RCC 7860 (cell line): ENCODE results near the gene CARMIL1.

ENCODE experiments used
- DNase-seq: peaks from one replicate; pipeline ENCODE4 v3.0.0-alpha.2; 2015; ENCODE audit warnings: low spot score
- FAIRE-seq: peaks from 2 replicates; lab custom pipeline; 2012; peaks lifted over from hg19 to GRCh38; lab: Jason Lieb, UNC

Gene CARMIL1

GRCh38 chr6:25599516-25600085 lies 320.4 kb downstream of the CARMIL1 start:
- no peak for DNase-seq
- no peak for FAIRE-seq

DNA sequence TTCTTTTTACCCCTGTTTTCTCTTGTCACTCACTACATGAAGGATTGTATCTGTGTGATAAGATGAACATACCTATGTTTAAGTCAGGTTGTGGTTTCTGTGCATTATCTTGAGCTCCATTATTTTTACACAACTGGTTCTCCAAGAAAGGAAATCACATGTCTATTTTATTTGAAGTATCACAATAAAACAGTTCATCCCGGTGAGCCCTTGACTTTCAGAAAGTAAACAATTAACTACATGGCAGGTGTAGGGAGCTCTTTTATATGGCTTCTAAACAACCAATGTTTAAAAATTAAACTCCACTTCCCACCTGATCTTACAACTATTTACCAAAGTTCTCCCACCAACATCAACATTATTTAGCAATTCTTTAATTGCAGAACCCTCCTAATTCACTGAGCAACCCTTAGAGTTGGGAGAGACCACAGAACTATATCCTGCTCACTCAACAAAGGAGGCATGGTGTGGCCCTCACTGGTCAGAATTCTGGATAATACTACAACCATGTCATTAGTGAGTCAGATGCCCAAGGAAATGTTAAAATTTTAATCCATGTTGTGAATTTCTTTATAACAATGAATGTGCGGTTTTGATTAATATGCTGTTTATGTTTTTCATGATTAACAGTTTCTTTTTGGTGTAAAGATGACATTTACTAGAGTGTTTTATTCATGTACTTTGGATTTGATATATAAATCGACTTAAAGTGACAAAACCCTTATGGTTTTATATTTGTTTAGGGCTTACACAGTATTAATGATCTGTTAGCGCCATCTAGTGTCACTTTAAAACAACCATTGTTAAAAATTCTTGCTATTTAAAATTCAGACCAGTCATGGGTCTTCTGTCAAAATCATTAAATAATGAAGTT lies 322.9 kb downstream of the CARMIL1 start:
- DNase-seq (peak; percentile 23), FAIRE-seq (peak; percentile 86)

GRCh38 chr6:25602674-25602982 lies 323.5 kb downstream of the CARMIL1 start:
- FAIRE-seq = no peak

DNA sequence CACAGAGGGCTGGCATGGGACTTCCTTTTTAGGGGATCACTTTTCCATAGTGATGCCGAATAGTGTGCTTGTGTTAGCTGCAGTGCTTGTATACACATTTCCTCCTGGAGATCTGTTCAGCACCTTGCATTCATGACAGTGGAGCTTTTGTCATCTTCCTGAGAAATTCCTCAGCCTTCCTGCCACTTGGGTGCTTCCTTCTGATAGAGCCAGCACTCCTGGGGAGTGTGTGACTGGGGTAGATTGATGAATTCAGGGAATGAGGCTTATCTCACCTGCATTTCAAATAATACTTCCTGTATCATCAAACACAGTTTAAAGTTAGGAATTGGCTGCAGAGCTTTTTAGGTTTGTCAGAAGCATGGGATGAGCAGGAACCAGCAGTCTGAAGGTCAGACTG lies 324.1 kb downstream of the CARMIL1 start:
- DNase-seq (no peak), FAIRE-seq (no peak)

More at GRCh38 chr6:25602674-25602982, 323.5 kb downstream of the CARMIL1 start:
- DNase-seq = no peak

GRCh38 chr6:25606151-25606550 lies 327.0 kb downstream of the CARMIL1 start:
- FAIRE-seq = no peak

GRCh38 chr6:25608558-25609174 lies 329.5 kb downstream of the CARMIL1 start:
- FAIRE-seq (no peak), DNase-seq (no peak)

More at GRCh38 chr6:25606151-25606550, 327.0 kb downstream of the CARMIL1 start:
- no peak for DNase-seq

DNA sequence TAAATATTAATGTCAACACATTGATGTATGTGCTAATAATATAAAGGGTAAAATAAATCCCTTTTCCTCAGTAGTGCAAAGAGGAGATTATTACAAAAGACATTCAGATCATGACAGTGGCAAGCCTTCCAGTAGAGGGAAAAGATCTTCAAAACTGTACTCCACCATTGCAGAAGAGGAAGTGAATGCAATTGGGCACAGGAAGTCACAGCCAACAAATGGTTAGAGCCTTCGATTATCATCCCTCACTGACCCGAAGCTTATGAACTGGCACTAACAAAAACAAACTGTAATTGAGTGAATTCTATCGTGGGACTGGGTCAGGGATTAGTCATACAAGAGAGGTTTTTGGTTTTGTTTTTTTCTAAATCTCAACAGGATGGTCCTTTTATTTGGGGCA lies 333.5 kb downstream of the CARMIL1 start:
- FAIRE-seq (no peak), DNase-seq (no peak)

GRCh38 chr6:25613415-25613814 lies 334.2 kb downstream of the CARMIL1 start:
- no peak for DNase-seq
- FAIRE-seq = no peak

DNA sequence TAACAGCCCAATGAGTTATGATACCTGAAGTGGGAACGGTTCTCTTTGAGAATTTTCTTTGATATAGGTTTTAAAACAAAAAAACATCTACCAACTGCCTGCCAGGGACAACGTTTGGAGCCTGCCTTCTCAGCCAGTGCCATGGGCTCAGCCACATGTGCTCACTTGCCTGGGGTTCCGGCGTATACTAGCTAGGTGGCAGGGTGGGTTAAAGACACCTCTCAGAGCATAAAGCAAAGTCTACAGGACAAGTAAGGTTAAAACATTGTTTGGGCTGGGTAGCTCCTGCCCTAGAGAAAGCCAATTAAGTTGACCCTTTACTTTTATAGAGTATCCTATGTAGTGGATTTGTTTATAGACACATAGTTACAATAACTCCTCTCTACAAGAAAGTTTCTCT lies 334.9 kb downstream of the CARMIL1 start:
- no peak for FAIRE-seq
- no peak for DNase-seq

GRCh38 chr6:25615471-25615870 lies 336.3 kb downstream of the CARMIL1 start:
- FAIRE-seq (no peak), DNase-seq (no peak)

DNA sequence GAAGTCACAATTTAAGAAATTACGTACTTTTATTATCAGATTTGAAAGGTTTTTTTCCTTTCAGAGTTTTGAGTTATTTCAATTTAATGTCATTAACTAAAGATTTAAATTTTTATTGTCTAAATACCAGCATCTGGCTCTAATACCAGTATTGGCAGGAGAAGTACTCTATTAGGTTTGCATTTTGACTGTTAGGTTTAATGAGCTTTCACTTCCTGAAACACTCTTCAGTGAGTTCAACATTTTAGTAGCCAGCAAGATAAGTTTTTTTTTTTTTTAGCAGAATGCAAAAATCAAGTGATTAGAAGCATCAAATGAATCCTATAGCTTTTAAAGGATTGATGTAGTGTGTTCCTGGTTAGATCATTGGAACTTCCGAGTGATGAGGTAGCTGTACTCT lies 338.8 kb downstream of the CARMIL1 start:
- FAIRE-seq (no peak), DNase-seq (no peak)

- FAIRE-seq = no peak
- no peak for DNase-seq
These were observed 340.0 kb downstream of the CARMIL1 start for GRCh38 chr6:25619217-25619616.

GRCh38 chr6:25620391-25620790 lies 341.2 kb downstream of the CARMIL1 start:
- no peak for FAIRE-seq
- no peak for DNase-seq

GRCh38 chr6:25623065-25623464 lies 343.9 kb downstream of the CARMIL1 start:
- DNase-seq (no peak), FAIRE-seq (no peak)

- FAIRE-seq (no peak), DNase-seq (no peak)
These were observed 344.7 kb downstream of the CARMIL1 start for GRCh38 chr6:25623879-25624278.

- no peak for FAIRE-seq
- no peak for DNase-seq
These were observed 347.8 kb downstream of the CARMIL1 start for GRCh38 chr6:25627001-25627400.

DNA sequence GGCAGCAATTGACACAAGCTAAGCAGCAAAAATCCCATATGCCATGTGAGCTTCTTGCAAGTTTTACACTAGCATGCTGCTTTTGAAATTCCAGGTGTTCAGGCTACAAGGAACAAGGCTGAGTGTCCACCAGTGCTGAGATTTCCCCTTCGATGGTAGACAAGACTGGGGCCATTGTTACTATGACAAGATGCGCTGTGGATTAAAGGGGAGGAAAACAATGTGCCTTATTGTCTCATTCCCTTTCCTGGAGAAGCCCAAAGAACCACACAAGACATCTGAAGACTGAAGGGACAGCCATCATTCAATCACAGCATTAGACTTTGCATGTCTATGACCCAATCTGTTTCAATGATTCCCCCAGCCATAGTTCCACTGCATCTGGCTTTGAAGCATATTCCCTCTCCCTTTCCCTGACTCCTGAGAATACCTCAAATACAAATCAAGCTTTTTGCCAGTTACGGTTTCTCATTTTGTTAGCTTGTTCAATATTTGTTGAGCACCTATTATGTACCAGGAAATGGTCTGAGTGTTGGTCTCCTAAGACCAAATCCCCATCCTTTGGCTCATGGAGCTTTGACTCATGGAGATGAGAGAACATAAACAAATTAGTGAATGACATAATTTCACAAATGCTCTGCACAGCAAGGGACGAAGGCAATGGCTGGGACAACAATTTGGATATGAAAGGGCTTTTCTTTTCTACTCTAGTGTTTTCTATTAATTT lies 349.5 kb downstream of the CARMIL1 start:
- no peak for DNase-seq
- FAIRE-seq = no peak

GRCh38 chr6:25629198-25629576 lies 350.0 kb downstream of the CARMIL1 start:
- FAIRE-seq (no peak), DNase-seq (no peak)

DNA sequence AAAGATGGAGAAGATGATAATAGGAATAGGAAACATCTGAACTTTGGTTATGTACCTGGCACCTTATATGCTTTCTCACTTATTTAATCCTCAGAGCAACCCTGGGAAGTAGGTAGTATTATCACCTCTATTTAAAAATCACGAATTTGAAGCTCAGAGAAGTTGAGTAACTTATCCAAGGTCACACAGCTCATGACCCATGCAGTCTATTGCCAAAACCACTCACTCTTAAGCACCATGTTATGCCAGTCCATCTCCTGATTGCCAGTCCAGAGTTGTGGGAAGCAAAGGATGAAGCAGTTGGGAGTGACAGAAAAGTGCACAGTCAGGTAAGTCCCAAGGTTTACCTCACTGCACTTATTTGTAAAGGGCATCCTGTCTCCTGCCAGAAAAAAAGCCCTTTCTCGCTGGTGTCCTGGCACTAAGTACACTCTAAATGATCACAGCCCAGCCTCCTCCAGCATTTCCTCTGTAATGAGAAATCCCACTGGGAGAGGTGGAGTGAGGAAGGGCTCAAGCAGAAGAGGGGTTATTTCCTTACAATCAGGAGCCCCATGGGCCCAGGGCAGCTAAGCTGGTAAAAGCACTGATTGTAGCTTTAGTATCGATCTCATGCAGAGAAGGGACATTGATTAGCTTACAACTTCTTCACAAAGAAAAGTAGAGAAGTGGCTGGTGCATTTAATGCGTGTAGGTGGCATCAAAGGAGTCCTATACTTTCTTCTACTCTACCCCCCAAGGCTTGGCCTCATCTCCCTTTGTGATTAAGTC lies 351.5 kb downstream of the CARMIL1 start:
- DNase-seq (no peak), FAIRE-seq (no peak)

DNA sequence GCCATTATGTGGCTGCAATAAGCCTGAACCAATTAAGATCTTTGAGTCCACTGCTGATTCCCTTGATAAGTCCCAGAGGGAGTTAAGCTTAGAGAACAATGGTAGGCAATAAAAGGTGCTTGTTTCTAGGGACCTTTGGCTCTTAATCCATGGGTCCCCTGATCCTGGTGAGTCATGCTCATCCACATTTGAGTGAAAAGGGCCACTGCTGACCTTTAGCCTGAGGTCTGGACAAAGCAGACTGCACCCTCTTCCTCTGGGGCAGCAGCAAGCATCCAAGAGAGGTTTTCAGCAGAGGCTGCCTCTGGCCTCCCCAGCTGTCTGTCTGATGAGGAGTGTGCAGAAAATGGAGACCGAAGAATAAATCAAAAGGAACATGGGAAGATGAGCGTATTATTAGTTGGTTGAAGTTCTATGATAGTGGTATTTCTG lies 356.7 kb downstream of the CARMIL1 start:
- FAIRE-seq (no peak), DNase-seq (no peak)

- FAIRE-seq (no peak), DNase-seq (no peak)
These were observed 358.0 kb downstream of the CARMIL1 start for GRCh38 chr6:25637211-25637610.
